GM19193 (cell line): Measurements from ENCODE around the gene MARF1.

Experiments used
- POLR2A ChIP-seq: IDR thresholded peaks from 4 replicates; pipeline ENCODE4 v1.6.1; 2011; ENCODE audit not compliant: insufficient read depth, insufficient read length; ENCODE audit errors: extremely low read depth

Gene MARF1

GRCh38 chr16:15557258-15557657 lies 85.7 kb downstream of the MARF1 start:
- TF ChIP-seq POLR2A: no peak

- TF ChIP-seq POLR2A: no peak
These were observed 86.8 kb downstream of the MARF1 start for GRCh38 chr16:15556130-15556529.

GRCh38 chr16:15553313-15554088 lies 89.5 kb downstream of the MARF1 start:
- no peak for TF ChIP-seq POLR2A

- TF ChIP-seq POLR2A: no peak
These were observed 90.4 kb downstream of the MARF1 start for GRCh38 chr16:15552507-15552906.

- no peak for TF ChIP-seq POLR2A
These were observed 94.5 kb downstream of the MARF1 start for GRCh38 chr16:15548482-15548891.

GRCh38 chr16:15547768-15548096 lies 95.2 kb downstream of the MARF1 start:
- no peak for TF ChIP-seq POLR2A

GRCh38 chr16:15545544-15545943 lies 97.4 kb downstream of the MARF1 start:
- TF ChIP-seq POLR2A: no peak

GRCh38 chr16:15544405-15544804 lies 98.5 kb downstream of the MARF1 start:
- no peak for TF ChIP-seq POLR2A
